ENCODE measurements around the gene ANKMY2.
"Not testable (repeated sequence)": the region's sequence is repeated elsewhere in the genome, so short reads cannot be mapped to it uniquely, and the experiment has no call there.

Gene ANKMY2

GRCh38 chr7:16688249-16688648, 42.7 kb upstream of the ANKMY2 start:
- no peak overlapping the region for H3K4me3 ChIP-seq (ENCODE audit: low read depth, low read length)
- H3K4me1 ChIP-seq = no peaks in the 10 kb centered on the region
- no peak overlapping the region for H3K9ac ChIP-seq
- no peaks in the 10 kb centered on the region for H3K79me2 ChIP-seq
- H3K36me3 ChIP-seq (ENCODE audit: control insufficient read depth, insufficient read depth, low read length) = no peaks in the 10 kb centered on the region
- no peak for TF ChIP-seq CTCF (IDR thresholded peaks at IDR 0.05)
- no peak overlapping the region for H3K4me2 ChIP-seq (ENCODE audit: low read length)
- no peak overlapping the region for H2AFZ ChIP-seq
- no peak overlapping the region for H3K27ac ChIP-seq
- H3K27me3 ChIP-seq (ENCODE audit: control insufficient read depth, insufficient read depth, low read length) = no peaks in the 10 kb centered on the region
- H3K9me3 ChIP-seq (ENCODE audit: control insufficient read depth, low read length) = no peaks in the 10 kb centered on the region

GRCh38 chr7:16685535-16685934, 40.0 kb upstream of the ANKMY2 start:
- Histone ChIP-seq H3K9ac (no peak overlapping the region), H3K79me2 (no peaks in the 10 kb centered on the region), H3K27ac (no peak overlapping the region), H3K4me2 (ENCODE audit: low read length) (no peak overlapping the region), H3K4me1 (no peaks in the 10 kb centered on the region), H2AFZ (no peak overlapping the region), H3K4me3 (ENCODE audit: low read depth, low read length) (no peak overlapping the region), H3K36me3 (ENCODE audit: control insufficient read depth, insufficient read depth, low read length) (no peaks in the 10 kb centered on the region), H3K9me3 (ENCODE audit: control insufficient read depth, low read length) (no peaks in the 10 kb centered on the region), H3K27me3 (ENCODE audit: control insufficient read depth, insufficient read depth, low read length) (no peaks in the 10 kb centered on the region)
- no peak for TF ChIP-seq CTCF (IDR thresholded peaks at IDR 0.05)

GRCh38 chr7:16684935-16685334, 39.4 kb upstream of the ANKMY2 start:
- no peak overlapping the region for H3K4me2 ChIP-seq (ENCODE audit: low read length)
- no peak overlapping the region for H2AFZ ChIP-seq
- H3K79me2 ChIP-seq = no peaks in the 10 kb centered on the region
- H3K27me3 ChIP-seq (ENCODE audit: control insufficient read depth, insufficient read depth, low read length) = no peaks in the 10 kb centered on the region
- no peak overlapping the region for H3K9ac ChIP-seq
- no peak overlapping the region for H3K27ac ChIP-seq
- H3K4me3 ChIP-seq (ENCODE audit: low read depth, low read length) = no peak overlapping the region
- H3K9me3 ChIP-seq (ENCODE audit: control insufficient read depth, low read length) = no peaks in the 10 kb centered on the region
- H3K4me1 ChIP-seq = no peaks in the 10 kb centered on the region
- no peaks in the 10 kb centered on the region for H3K36me3 ChIP-seq (ENCODE audit: control insufficient read depth, insufficient read depth, low read length)
- no peak for TF ChIP-seq CTCF (IDR thresholded peaks at IDR 0.05)

- not testable (repeated sequence) for H3K36me3 ChIP-seq (ENCODE audit: control insufficient read depth, insufficient read depth, low read length); H3K27ac ChIP-seq; H2AFZ ChIP-seq; H3K79me2 ChIP-seq; H3K9ac ChIP-seq; H3K9me3 ChIP-seq (ENCODE audit: control insufficient read depth, low read length); H3K27me3 ChIP-seq (ENCODE audit: control insufficient read depth, insufficient read depth, low read length); H3K4me1 ChIP-seq; H3K4me2 ChIP-seq (ENCODE audit: low read length); H3K4me3 ChIP-seq (ENCODE audit: low read depth, low read length)
Measured at GRCh38 chr7:16678645-16679566, 33.4 kb upstream of the ANKMY2 start.

GRCh38 chr7:16677978-16678494, 32.5 kb upstream of the ANKMY2 start:
- Histone ChIP-seq H3K27ac (no peak overlapping the region), H3K4me3 (ENCODE audit: low read depth, low read length) (no peak overlapping the region), H3K4me2 (ENCODE audit: low read length) (no peak overlapping the region), H3K36me3 (ENCODE audit: control insufficient read depth, insufficient read depth, low read length) (no peaks in the 10 kb centered on the region), H3K27me3 (ENCODE audit: control insufficient read depth, insufficient read depth, low read length) (no peaks in the 10 kb centered on the region), H2AFZ (no peak overlapping the region), H3K9me3 (ENCODE audit: control insufficient read depth, low read length) (no peaks in the 10 kb centered on the region), H3K4me1 (no peaks in the 10 kb centered on the region), H3K79me2 (no peaks in the 10 kb centered on the region), H3K9ac (no peak overlapping the region)
- no peak for TF ChIP-seq CTCF (IDR thresholded peaks at IDR 0.05)

Data from parathyroid adenoma (tissue), 2 donors.